DND-41 (cell line): ENCODE results near the gene MYRIP.

Experiments
- ATAC-seq: fragments of 200-7000 bp; cut with Tn5 transposase; 3 replicates; pipeline ENCODE4 v1.9.1; 2021; ENCODE audit warnings: low read depth; ENCODE audit not compliant: insufficient read depth
- DNase-seq: peaks from one replicate; pipeline ENCODE4 v3.0.0-alpha.2; 2020
- H2AFZ ChIP-seq: 2 replicates; pipeline ENCODE4 v1.6.0; 2012; ENCODE audit warnings: low read depth, low read length
- H3K27ac ChIP-seq: 2 replicates; pipeline ENCODE4 v1.5.1; 2012; ENCODE audit warnings: low read length, inconsistent platforms
- H3K27me3 ChIP-seq: fragments of 200-600 bp; sonication (generic); 2 replicates; pipeline ENCODE4 v1.6.0; 2012; ENCODE audit warnings: low read length, mild to moderate bottlenecking, inconsistent platforms; ENCODE audit not compliant: insufficient read depth, poor library complexity
- H3K36me3 ChIP-seq: 2 replicates; pipeline ENCODE4 v1.5.1; 2012; ENCODE audit warnings: low read length, inconsistent platforms; ENCODE audit not compliant: insufficient read depth
- H3K4me1 ChIP-seq: 2 replicates; pipeline ENCODE4 v1.5.1; 2012; ENCODE audit warnings: mild to moderate bottlenecking, low read length; ENCODE audit not compliant: insufficient read depth
- H3K4me2 ChIP-seq: 2 replicates; pipeline ENCODE4 v1.6.0; 2012; ENCODE audit warnings: mild to moderate bottlenecking, moderate library complexity, low read length, inconsistent platforms; ENCODE audit not compliant: insufficient read depth
- H3K4me3 ChIP-seq, 2 experiments: fragments of 200-600 bp in 1 of 2; shearing (Covaris generic) in 1 of 2; 2 replicates each; pipeline ENCODE4 v1.5.1; 2012 to 2016; ENCODE audit warnings: inconsistent platforms in 2 of 2, low read length in 2 of 2, mild to moderate bottlenecking in 2 of 2, low read depth in 1 of 2, moderate library complexity in 1 of 2
- H3K79me2 ChIP-seq: 2 replicates; pipeline ENCODE4 v1.6.0; 2012; ENCODE audit warnings: low read length, inconsistent platforms; ENCODE audit not compliant: insufficient read depth
- H3K9ac ChIP-seq: 2 replicates; pipeline ENCODE4 v1.6.0; 2012; ENCODE audit warnings: low read depth, mild to moderate bottlenecking, inconsistent platforms, low read length, moderate library complexity
- H3K9me3 ChIP-seq: 2 replicates; pipeline ENCODE4 v1.5.1; 2012; ENCODE audit warnings: low read length, moderate library complexity, mild to moderate bottlenecking, inconsistent platforms; ENCODE audit not compliant: insufficient read depth, severe bottlenecking
- H4K20me1 ChIP-seq: 2 replicates; pipeline ENCODE4 v1.6.0; 2012; ENCODE audit warnings: low read length; ENCODE audit not compliant: insufficient read depth
- CTCF ChIP-seq: IDR thresholded peaks from 2 replicates; pipeline ENCODE4 v1.5.1; 2012; ENCODE audit warnings: borderline replicate concordance, low read length, moderate library complexity, mild to moderate bottlenecking; ENCODE audit not compliant: poor library complexity, severe bottlenecking; ENCODE audit errors: extremely low read depth
- EZH2 ChIP-seq: IDR thresholded peaks from 3 replicates; pipeline ENCODE4 v1.6.1; 2012; ENCODE audit warnings: borderline replicate concordance, low read depth, mild to moderate bottlenecking, moderate library complexity, low read length, inconsistent platforms; ENCODE audit not compliant: severe bottlenecking

Gene MYRIP

GRCh38 chr3:40097131-40098117 is 288.0 kb downstream of the MYRIP start:
- TF ChIP-seq EZH2 = no peak
- no peak for TF ChIP-seq CTCF
- Histone ChIP-seq H3K36me3 (no peaks in the 10 kb centered on the region), H3K27ac (no peak overlapping the region), H3K4me3 (no peak overlapping the region), H2AFZ (no peak overlapping the region), H3K4me1 (no peaks in the 10 kb centered on the region), H4K20me1 (no peaks in the 10 kb centered on the region), H3K27me3 (peaks cover 16% of the 10 kb centered on the region), H3K79me2 (no peaks in the 10 kb centered on the region), H3K4me2 (no peak overlapping the region), H3K9ac (no peak overlapping the region), H3K9me3 (no peaks in the 10 kb centered on the region)
- DNase-seq (no peak), ATAC-seq (no peak)

- DNase-seq (no peak), ATAC-seq (no peak)
- TF ChIP-seq CTCF (no peak), EZH2 (no peak)
- Histone ChIP-seq H3K9me3 (no peaks in the 10 kb centered on the region), H3K4me2 (no peak overlapping the region), H3K36me3 (no peaks in the 10 kb centered on the region), H3K4me3 (no peak overlapping the region), H2AFZ (no peak overlapping the region), H3K9ac (no peak overlapping the region), H3K79me2 (no peaks in the 10 kb centered on the region), H4K20me1 (no peaks in the 10 kb centered on the region), H3K27me3 (peaks cover 13% of the 10 kb centered on the region), H3K27ac (no peak overlapping the region), H3K4me1 (no peaks in the 10 kb centered on the region)
These were observed 288.9 kb downstream of the MYRIP start for GRCh38 chr3:40098261-40098759.

- no peak for TF ChIP-seq CTCF
- no peak for TF ChIP-seq EZH2
- DNase-seq (no peak), ATAC-seq (no peak)
- H3K79me2 ChIP-seq = no peaks in the 10 kb centered on the region
- no peaks in the 10 kb centered on the region for H3K4me1 ChIP-seq
- H3K27ac ChIP-seq = no peak overlapping the region
- no peak overlapping the region for H3K4me2 ChIP-seq
- no peak overlapping the region for H3K9ac ChIP-seq
- no peaks in the 10 kb centered on the region for H3K9me3 ChIP-seq
- peaks cover 13% of the 10 kb centered on the region for H3K27me3 ChIP-seq
- no peaks in the 10 kb centered on the region for H3K36me3 ChIP-seq
- H2AFZ ChIP-seq = no peak overlapping the region
- H4K20me1 ChIP-seq = no peaks in the 10 kb centered on the region
- no peak overlapping the region for H3K4me3 ChIP-seq
These were observed 290.5 kb downstream of the MYRIP start for GRCh38 chr3:40099871-40100270.
